ENCODE results near the gene SGCA. TPM values are rescaled to one million over a fixed set of nuclear protein-coding genes. Genes with fewer than 3 reads are reported as not detected.
A peak's percentile ranks its signal among the peaks of the same experiment; 100 is the strongest.

Gene SGCA
- total and polyA plus RNA-seq, 10 of the 15 experiments (the other 5 are each of a cell fraction or from before 2014, with no cell fraction given) = 0.13 to 2.2 (median 0.50) TPM; not detected in 2

- TF ChIP-seq, protein P1, sequence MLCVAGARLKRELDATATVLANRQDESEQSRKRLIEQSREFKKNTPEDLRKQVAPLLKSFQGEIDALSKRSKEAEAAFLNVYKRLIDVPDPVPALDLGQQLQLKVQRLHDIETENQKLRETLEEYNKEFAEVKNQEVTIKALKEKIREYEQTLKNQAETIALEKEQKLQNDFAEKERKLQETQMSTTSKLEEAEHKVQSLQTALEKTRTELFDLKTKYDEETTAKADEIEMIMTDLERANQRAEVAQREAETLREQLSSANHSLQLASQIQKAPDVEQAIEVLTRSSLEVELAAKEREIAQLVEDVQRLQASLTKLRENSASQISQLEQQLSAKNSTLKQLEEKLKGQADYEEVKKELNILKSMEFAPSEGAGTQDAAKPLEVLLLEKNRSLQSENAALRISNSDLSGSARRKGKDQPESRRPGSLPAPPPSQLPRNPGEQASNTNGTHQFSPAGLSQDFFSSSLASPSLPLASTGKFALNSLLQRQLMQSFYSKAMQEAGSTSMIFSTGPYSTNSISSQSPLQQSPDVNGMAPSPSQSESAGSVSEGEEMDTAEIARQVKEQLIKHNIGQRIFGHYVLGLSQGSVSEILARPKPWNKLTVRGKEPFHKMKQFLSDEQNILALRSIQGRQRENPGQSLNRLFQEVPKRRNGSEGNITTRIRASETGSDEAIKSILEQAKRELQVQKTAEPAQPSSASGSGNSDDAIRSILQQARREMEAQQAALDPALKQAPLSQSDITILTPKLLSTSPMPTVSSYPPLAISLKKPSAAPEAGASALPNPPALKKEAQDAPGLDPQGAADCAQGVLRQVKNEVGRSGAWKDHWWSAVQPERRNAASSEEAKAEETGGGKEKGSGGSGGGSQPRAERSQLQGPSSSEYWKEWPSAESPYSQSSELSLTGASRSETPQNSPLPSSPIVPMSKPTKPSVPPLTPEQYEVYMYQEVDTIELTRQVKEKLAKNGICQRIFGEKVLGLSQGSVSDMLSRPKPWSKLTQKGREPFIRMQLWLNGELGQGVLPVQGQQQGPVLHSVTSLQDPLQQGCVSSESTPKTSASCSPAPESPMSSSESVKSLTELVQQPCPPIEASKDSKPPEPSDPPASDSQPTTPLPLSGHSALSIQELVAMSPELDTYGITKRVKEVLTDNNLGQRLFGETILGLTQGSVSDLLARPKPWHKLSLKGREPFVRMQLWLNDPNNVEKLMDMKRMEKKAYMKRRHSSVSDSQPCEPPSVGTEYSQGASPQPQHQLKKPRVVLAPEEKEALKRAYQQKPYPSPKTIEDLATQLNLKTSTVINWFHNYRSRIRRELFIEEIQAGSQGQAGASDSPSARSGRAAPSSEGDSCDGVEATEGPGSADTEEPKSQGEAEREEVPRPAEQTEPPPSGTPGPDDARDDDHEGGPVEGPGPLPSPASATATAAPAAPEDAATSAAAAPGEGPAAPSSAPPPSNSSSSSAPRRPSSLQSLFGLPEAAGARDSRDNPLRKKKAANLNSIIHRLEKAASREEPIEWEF (IDR thresholded peaks at IDR 0.05; ENCODE audit: insufficient replicate concordance, low read depth, low read length) = no peak
- TF ChIP-seq RAD51 (IDR thresholded peaks at IDR 0.05) = peak; percentile 53; the same call in 1 of the 2 replicates
- TF ChIP-seq MEF2B (IDR thresholded peaks at IDR 0.05; ENCODE audit: partially characterized antibody, poor library complexity, severe bottlenecking) = peak; percentile 61
- TF ChIP-seq SMC3 (IDR thresholded peaks at IDR 0.05; ENCODE audit: borderline replicate concordance, low read length) = no peak
- peak; percentile 96 for TF ChIP-seq IRF4 (IDR thresholded peaks at IDR 0.05; ENCODE audit: low read depth, low read length)
- TF ChIP-seq HDAC2 (IDR thresholded peaks at IDR 0.05) = no peak
- no peak for TF ChIP-seq EZH2 (IDR thresholded peaks at IDR 0.05; ENCODE audit: borderline replicate concordance, control insufficient read depth, low read depth, low read length)
- TF ChIP-seq, protein P2, sequence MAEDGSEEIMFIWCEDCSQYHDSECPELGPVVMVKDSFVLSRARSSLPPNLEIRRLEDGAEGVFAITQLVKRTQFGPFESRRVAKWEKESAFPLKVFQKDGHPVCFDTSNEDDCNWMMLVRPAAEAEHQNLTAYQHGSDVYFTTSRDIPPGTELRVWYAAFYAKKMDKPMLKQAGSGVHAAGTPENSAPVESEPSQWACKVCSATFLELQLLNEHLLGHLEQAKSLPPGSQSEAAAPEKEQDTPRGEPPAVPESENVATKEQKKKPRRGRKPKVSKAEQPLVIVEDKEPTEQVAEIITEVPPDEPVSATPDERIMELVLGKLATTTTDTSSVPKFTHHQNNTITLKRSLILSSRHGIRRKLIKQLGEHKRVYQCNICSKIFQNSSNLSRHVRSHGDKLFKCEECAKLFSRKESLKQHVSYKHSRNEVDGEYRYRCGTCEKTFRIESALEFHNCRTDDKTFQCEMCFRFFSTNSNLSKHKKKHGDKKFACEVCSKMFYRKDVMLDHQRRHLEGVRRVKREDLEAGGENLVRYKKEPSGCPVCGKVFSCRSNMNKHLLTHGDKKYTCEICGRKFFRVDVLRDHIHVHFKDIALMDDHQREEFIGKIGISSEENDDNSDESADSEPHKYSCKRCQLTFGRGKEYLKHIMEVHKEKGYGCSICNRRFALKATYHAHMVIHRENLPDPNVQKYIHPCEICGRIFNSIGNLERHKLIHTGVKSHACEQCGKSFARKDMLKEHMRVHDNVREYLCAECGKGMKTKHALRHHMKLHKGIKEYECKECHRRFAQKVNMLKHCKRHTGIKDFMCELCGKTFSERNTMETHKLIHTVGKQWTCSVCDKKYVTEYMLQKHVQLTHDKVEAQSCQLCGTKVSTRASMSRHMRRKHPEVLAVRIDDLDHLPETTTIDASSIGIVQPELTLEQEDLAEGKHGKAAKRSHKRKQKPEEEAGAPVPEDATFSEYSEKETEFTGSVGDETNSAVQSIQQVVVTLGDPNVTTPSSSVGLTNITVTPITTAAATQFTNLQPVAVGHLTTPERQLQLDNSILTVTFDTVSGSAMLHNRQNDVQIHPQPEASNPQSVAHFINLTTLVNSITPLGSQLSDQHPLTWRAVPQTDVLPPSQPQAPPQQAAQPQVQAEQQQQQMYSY (CRISPR knock-in tag; IDR thresholded peaks at IDR 0.05) = no peak
- peak; percentile 61 for TF ChIP-seq BCL11A (IDR thresholded peaks at IDR 0.05; ENCODE audit: low read depth, low read length)
- peak; percentile 39 to 52; a peak in 1 of 4 replicates for TF ChIP-seq BHLHE40 (IDR thresholded peaks at IDR 0.05; ENCODE audit: borderline replicate concordance in 1 of 2, low read depth in 2 of 2, low read length in 1 of 2)
- peak; percentile 43; the same call in 1 of the 2 replicates for TF ChIP-seq SMARCA5 (IDR thresholded peaks at IDR 0.05)
- no peak for TF ChIP-seq KAT2A (conservative IDR thresholded peaks at IDR 0.05; ENCODE audit: control insufficient read depth, low read depth, low read length)
- TF ChIP-seq DPF2 (IDR thresholded peaks at IDR 0.05) = peak; percentile 94
- TF ChIP-seq EED (IDR thresholded peaks at IDR 0.05; ENCODE audit: low read depth) = peak; percentile 82; the same call in 1 of the 2 replicates
- TF ChIP-seq GABPA (IDR thresholded peaks at IDR 0.05; ENCODE audit: low read depth) = no peak
- no peak for TF ChIP-seq POLR2A (IDR thresholded peaks at IDR 0.05; ENCODE audit: low read depth, low read length)
- no peak for TF ChIP-seq MYB (IDR thresholded peaks at IDR 0.05; ENCODE audit: borderline replicate concordance, low read depth, low read length)
- peak; percentile 73 for TF ChIP-seq MTA2 (IDR thresholded peaks at IDR 0.05; ENCODE audit: low read depth)
- TF ChIP-seq NR2F1 (conservative IDR thresholded peaks at IDR 0.05) = 0 out of 2 replicates have a peak, but pooled peaks have one; percentile 27
- TF ChIP-seq RCOR1 (conservative IDR thresholded peaks at IDR 0.05; ENCODE audit: low read depth, low read length) = 0 out of 2 replicates have a peak, but pooled peaks have one; percentile 30
- TF ChIP-seq NBN (IDR thresholded peaks at IDR 0.05) = 0 out of 2 replicates have a peak, but pooled peaks have one; percentile 54
- no peak for TF ChIP-seq CHD4 (IDR thresholded peaks at IDR 0.05)
- TF ChIP-seq CREM (IDR thresholded peaks at IDR 0.05; ENCODE audit: low read depth) = no peak
- TF ChIP-seq IKZF2 (IDR thresholded peaks at IDR 0.05) = peak; percentile 88 to 89
- peak; percentile 37; the same call in 1 of the 2 replicates for TF ChIP-seq PAX5 (IDR thresholded peaks at IDR 0.05; ENCODE audit: borderline replicate concordance, low read depth, low read length)
Measured at GRCh38 chr17:50170662-50171370, 5.0 kb downstream of the SGCA start (continued).

All from GM12878 (cell line).